GM18511 (cell line): ENCODE data around the gene GOLGA6A.
"Not testable (repeated sequence)": the region's sequence is repeated elsewhere in the genome, so short reads cannot be mapped to it uniquely, and the experiment has no call there.

ENCODE experiments used
- ATAC-seq: cut with Tn5 transposase; IDR thresholded peaks from one replicate; pipeline ENCODE4 v1.9.1; 2021; ENCODE audit warnings: mild to moderate bottlenecking, moderate library complexity; ENCODE audit not compliant: unreplicated experiment

GOLGA6A gene

GRCh38 chr15:74082450-74082849 lies at the start of gene GOLGA6A:
TSS of gene GOLGA6A (minus strand) at chr15:74082550. CDS start at chr15:74082509, 41 bp downstream.
- not testable (repeated sequence) for ATAC-seq

- ATAC-seq, result no peak
Measured at GRCh38 chr15:74131628-74132413, 49.5 kb upstream of the GOLGA6A start.

- no peak for ATAC-seq
Measured at GRCh38 chr15:74130849-74131627, 48.7 kb upstream of the GOLGA6A start.

- ATAC-seq, result no peak
Measured at GRCh38 chr15:74130155-74130848, 48.0 kb upstream of the GOLGA6A start, which contains the start of gene ISLR2. TSS of gene ISLR2 (plus strand) at chr15:74130586. CDS start at chr15:74132755, 2,169 bp downstream.

- no peak for ATAC-seq
Measured at GRCh38 chr15:74129586-74130154, 47.3 kb upstream of the GOLGA6A start.

- no peak for ATAC-seq
Measured at GRCh38 chr15:74128785-74129585, 46.6 kb upstream of the GOLGA6A start.

- ATAC-seq, result no peak
Measured at GRCh38 chr15:74127954-74128784, 45.8 kb upstream of the GOLGA6A start.

GRCh38 chr15:74127255-74127953 lies 45.1 kb upstream of the GOLGA6A start:
- peak; percentile 52 for ATAC-seq

- no peak for ATAC-seq
Measured at GRCh38 chr15:74124759-74125158, 42.4 kb upstream of the GOLGA6A start.

- ATAC-seq, result no peak
Measured at GRCh38 chr15:74124196-74124595, 41.8 kb upstream of the GOLGA6A start.

- no peak for ATAC-seq
Measured at GRCh38 chr15:74123658-74124057, 41.3 kb upstream of the GOLGA6A start.

GRCh38 chr15:74123131-74123429 lies 40.7 kb upstream of the GOLGA6A start:
- no peak for ATAC-seq

GRCh38 chr15:74122403-74123130 lies 40.2 kb upstream of the GOLGA6A start:
- no peak for ATAC-seq

- ATAC-seq, result no peak
Measured at GRCh38 chr15:74121858-74122257, 39.5 kb upstream of the GOLGA6A start.

- ATAC-seq, result no peak
Measured at GRCh38 chr15:74121039-74121438, 38.7 kb upstream of the GOLGA6A start.

- no peak for ATAC-seq
Measured at GRCh38 chr15:74120426-74120825, 38.1 kb upstream of the GOLGA6A start.

GRCh38 chr15:74109713-74110112 lies 27.4 kb upstream of the GOLGA6A start:
- ATAC-seq, result no peak

GRCh38 chr15:74108611-74109010 lies 26.3 kb upstream of the GOLGA6A start:
- ATAC-seq, result not testable (repeated sequence)
